ENCODE results near the gene FAM219A.
"Not testable (repeated sequence)": the region's sequence is repeated elsewhere in the genome, so short reads cannot be mapped to it uniquely, and the experiment has no call there.

Gene FAM219A

DNA sequence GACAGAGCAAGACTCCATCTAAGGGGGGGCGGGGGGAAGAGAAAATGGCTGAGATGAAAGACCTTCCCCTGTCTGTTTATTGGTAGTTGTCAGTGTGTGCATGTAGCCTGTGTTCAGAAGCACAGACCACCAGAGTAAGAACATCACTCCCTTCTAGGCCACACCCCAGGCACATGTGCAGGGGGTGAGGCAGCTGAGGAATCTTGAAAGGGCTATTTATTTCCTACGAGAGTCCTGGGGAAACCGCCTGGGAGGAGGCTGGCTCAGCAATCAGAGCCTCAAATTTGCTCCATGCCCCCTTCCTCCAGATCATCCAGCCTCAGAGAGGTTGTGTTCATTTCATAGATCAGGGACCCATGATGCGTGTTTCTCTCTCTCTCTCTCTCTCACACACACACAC is 88.7 kb downstream of the FAM219A start:
- no peak overlapping the region for H3K4me3 ChIP-seq (ENCODE audit: extremely low read depth, insufficient read depth, low read length, poor library complexity, severe bottlenecking)
- H3K27ac ChIP-seq (ENCODE audit: low read depth, low read length, severe bottlenecking), result no peak overlapping the region
- peaks cover 14% of the 10 kb centered on the region for H3K36me3 ChIP-seq (ENCODE audit: control insufficient read depth, insufficient read depth, low read length)
- H3K9me3 ChIP-seq (ENCODE audit: control insufficient read depth, low read length), result no peaks in the 10 kb centered on the region
- WGBS, 2 experiments (ENCODE audit: insufficient coverage in 2 of 2), result 87 to 90% methylated on average over 3 of the region's 4 CpGs
- no peaks in the 10 kb centered on the region for H3K4me1 ChIP-seq (ENCODE audit: control insufficient read depth, insufficient read depth, low read length, poor library complexity, severe bottlenecking)

DNA sequence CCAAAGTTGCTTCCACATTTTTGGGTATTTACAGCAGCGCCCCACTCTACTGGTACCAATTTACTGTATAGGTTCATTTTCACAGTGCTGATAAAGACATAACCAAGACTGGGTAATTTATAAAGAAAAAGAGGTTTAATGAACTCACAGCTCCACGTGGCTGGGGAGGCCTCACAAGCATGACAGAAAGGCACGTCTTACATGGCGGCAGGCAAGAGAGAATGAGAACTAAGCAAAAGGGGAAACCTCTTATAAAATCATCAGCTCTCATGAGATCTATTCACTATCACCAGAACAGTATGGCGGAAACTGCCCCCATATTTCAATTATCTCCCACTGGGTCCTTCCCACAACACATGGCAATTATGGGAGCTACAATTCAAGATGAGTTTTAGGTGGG is 89.6 kb downstream of the FAM219A start:
- not testable (repeated sequence) for H3K4me3 ChIP-seq (ENCODE audit: extremely low read depth, insufficient read depth, low read length, poor library complexity, severe bottlenecking); H3K27ac ChIP-seq (ENCODE audit: low read depth, low read length, severe bottlenecking); H3K4me1 ChIP-seq (ENCODE audit: control insufficient read depth, insufficient read depth, low read length, poor library complexity, severe bottlenecking); H3K9me3 ChIP-seq (ENCODE audit: control insufficient read depth, low read length)
- H3K36me3 ChIP-seq (ENCODE audit: control insufficient read depth, insufficient read depth, low read length), result peaks cover 14% of the 10 kb centered on the region
- 93 to 100% methylated on average over 1 to 3 of the region's 5 CpGs for WGBS, 2 experiments (ENCODE audit: insufficient coverage in 2 of 2)

DNA sequence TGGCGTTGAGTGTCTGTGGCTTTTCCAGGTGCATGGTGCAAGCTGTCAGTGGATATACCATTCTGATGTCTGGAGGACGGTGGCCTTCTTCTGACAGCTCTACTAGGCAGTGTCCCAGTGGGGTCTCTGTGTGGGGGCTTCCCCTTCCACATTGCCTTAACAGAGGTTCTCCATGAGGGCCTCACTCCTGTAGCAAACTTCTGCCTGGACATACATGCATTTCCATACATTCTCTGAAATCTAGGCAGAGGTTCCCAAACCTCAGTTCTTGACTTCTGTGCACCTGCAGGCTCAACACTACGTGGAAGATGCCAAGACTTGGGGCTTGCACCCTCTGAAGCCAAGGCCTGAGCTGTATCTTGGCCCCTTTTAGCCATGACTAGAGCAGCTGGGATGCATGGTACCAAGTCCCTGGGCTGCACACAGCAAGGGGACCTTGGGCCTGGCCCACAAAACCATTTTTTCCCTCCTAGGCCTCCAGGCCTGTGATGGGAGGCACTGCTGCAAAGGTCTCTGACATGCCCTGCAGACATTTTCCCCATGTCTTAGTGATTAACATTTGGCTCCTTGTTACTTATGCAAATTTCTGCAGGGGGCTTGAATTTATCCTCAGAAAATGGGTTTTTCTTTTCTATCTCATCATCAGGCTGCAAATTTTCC is 90.5 kb downstream of the FAM219A start:
- H3K27ac ChIP-seq (ENCODE audit: low read depth, low read length, severe bottlenecking); H3K9me3 ChIP-seq (ENCODE audit: control insufficient read depth, low read length); H3K4me3 ChIP-seq (ENCODE audit: extremely low read depth, insufficient read depth, low read length, poor library complexity, severe bottlenecking); H3K4me1 ChIP-seq (ENCODE audit: control insufficient read depth, insufficient read depth, low read length, poor library complexity, severe bottlenecking): not testable (repeated sequence)
- 90 to 100% methylated on average over 3 of the region's 3 CpGs for WGBS, 2 experiments (ENCODE audit: insufficient coverage in 2 of 2)
- peaks cover 14% of the 10 kb centered on the region for H3K36me3 ChIP-seq (ENCODE audit: control insufficient read depth, insufficient read depth, low read length)

DNA sequence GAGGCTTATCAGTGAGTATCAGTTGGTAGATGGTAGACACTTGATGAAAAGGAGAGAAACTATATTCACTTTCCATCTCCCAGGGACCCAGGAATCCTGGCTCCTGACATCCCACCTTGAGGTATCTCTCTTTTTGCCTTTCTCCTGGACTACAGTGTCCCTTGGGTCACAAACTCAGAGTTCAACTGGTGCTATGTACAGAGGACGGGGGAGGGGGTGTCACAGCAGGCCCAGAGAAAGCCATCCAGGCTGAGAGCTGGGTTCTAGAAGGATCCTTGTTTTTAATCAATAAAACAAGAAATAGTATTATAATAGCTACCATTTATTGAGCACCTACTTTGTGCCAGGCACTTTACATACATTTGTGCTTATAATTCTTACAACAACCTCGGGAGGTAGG is 92.0 kb downstream of the FAM219A start:
- WGBS, 2 experiments (ENCODE audit: insufficient coverage in 2 of 2), result no CpG with 5 or more reads among the region's 2 CpGs
- H3K27ac ChIP-seq (ENCODE audit: low read depth, low read length, severe bottlenecking), result no peak overlapping the region
- H3K4me1 ChIP-seq (ENCODE audit: control insufficient read depth, insufficient read depth, low read length, poor library complexity, severe bottlenecking), result peaks cover 7% of the 10 kb centered on the region
- no peaks in the 10 kb centered on the region for H3K9me3 ChIP-seq (ENCODE audit: control insufficient read depth, low read length)
- no peak overlapping the region for H3K4me3 ChIP-seq (ENCODE audit: extremely low read depth, insufficient read depth, low read length, poor library complexity, severe bottlenecking)
- peaks cover 4% of the 10 kb centered on the region for H3K36me3 ChIP-seq (ENCODE audit: control insufficient read depth, insufficient read depth, low read length)

DNA sequence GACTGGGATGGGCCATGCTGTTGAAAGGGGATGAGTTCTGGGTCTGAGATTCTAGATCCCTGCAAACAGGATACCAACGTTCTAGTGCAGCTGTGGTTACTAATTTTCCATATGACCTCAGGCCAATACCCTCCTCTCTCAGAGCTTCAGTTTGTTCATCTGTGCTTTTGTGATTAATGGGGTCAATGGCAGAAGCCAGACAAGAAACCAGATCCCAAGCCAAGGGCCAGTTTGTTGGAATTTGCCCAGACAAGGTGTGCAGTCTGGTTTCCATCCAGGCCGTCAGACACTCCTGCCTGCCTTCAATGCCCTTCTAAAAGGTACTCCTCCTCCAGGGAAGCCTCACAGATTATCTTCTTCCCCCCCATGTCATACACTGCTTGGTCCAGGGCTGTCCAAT is 93.1 kb downstream of the FAM219A start:
- Histone ChIP-seq H3K36me3 (ENCODE audit: control insufficient read depth, insufficient read depth, low read length) (no peaks in the 10 kb centered on the region), H3K9me3 (ENCODE audit: control insufficient read depth, low read length) (no peaks in the 10 kb centered on the region), H3K4me1 (ENCODE audit: control insufficient read depth, insufficient read depth, low read length, poor library complexity, severe bottlenecking) (peaks cover 7% of the 10 kb centered on the region), H3K4me3 (ENCODE audit: extremely low read depth, insufficient read depth, low read length, poor library complexity, severe bottlenecking) (no peak overlapping the region), H3K27ac (ENCODE audit: low read depth, low read length, severe bottlenecking) (no peak overlapping the region)
- 86 to 100% methylated on average over 1 of the region's 2 CpGs for WGBS, 2 experiments (ENCODE audit: insufficient coverage in 2 of 2)

DNA sequence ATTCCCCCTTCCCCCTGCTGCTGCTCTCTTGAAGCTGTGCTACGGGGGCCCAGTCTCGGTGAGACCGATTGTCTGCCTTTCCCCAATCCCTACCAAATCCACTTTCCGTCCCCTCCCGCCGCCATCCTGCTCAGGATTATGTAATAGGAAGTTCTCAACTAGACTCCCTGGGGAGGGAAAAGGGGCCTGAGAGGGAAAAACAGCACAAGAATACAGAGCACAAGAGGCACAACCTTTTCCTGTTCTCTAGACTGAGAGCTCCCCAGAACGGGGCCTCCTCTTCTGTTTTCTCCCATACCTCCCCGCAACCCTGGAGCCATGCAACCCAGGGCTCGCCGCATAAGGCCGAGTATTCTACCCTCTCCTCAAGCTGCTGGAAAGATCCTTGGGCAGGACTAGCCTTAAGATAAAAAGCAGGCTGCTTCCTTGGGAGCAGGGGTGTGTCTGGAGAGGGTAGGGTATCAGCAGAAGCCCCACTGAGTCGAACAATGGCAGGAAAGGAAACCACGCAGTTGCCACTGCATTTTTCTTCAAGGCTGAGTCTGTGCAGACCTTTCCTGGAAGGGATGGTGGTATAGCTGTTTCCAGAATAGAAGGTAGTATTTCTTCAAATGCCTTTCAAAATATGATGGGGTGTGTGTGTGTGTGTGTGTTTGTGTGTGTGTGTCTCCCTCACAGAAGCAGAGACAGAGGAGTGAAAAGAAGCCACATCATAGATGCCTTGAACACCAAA is 94.6 kb downstream of the FAM219A start:
- peaks cover 7% of the 10 kb centered on the region for H3K4me1 ChIP-seq (ENCODE audit: control insufficient read depth, insufficient read depth, low read length, poor library complexity, severe bottlenecking)
- H3K9me3 ChIP-seq (ENCODE audit: control insufficient read depth, low read length), result no peaks in the 10 kb centered on the region
- H3K4me3 ChIP-seq (ENCODE audit: extremely low read depth, insufficient read depth, low read length, poor library complexity, severe bottlenecking), result no peak overlapping the region
- WGBS, 2 experiments (ENCODE audit: insufficient coverage in 2 of 2), result 7 to 26% methylated on average over 3 to 4 of the region's 13 CpGs
- no peaks in the 10 kb centered on the region for H3K36me3 ChIP-seq (ENCODE audit: control insufficient read depth, insufficient read depth, low read length)
- peak overlapping the region; percentile 74 for H3K27ac ChIP-seq (ENCODE audit: low read depth, low read length, severe bottlenecking)

DNA sequence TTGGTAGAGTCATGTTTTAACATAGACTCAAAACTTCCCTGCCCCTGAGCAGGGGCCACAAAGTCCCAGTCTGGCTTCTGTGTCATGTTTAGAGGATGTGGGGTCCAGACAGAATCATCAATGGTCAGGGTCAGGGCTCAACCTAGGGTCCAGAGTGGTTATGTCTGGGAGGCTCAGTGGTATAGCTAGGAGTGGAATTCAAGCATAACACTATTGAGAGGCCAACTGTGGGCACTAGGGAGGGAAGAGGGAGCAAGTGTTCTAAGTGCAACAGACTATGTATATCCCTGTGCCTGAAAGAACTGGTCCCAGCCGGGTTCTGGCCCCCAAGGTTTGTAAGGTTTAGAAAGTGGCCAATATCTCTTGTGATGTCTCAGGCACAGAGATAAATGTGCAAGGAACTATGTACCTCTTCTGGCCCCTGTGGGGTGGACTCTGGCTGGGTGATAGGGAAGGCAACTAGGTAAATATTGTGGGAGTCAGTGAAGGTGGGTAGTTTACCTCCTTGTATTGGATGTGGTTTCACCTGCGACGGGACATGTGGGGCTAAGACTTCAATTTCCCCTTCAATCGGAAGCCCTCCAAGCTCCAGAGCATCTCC is 95.7 kb downstream of the FAM219A start:
- H3K4me3 ChIP-seq (ENCODE audit: extremely low read depth, insufficient read depth, low read length, poor library complexity, severe bottlenecking), result no peak overlapping the region
- no peaks in the 10 kb centered on the region for H3K36me3 ChIP-seq (ENCODE audit: control insufficient read depth, insufficient read depth, low read length)
- H3K4me1 ChIP-seq (ENCODE audit: control insufficient read depth, insufficient read depth, low read length, poor library complexity, severe bottlenecking), result peaks cover 7% of the 10 kb centered on the region
- 85 to 92% methylated on average over 2 of the region's 4 CpGs for WGBS, 2 experiments (ENCODE audit: insufficient coverage in 2 of 2)
- no peaks in the 10 kb centered on the region for H3K9me3 ChIP-seq (ENCODE audit: control insufficient read depth, low read length)
- H3K27ac ChIP-seq (ENCODE audit: low read depth, low read length, severe bottlenecking), result no peak overlapping the region

DNA sequence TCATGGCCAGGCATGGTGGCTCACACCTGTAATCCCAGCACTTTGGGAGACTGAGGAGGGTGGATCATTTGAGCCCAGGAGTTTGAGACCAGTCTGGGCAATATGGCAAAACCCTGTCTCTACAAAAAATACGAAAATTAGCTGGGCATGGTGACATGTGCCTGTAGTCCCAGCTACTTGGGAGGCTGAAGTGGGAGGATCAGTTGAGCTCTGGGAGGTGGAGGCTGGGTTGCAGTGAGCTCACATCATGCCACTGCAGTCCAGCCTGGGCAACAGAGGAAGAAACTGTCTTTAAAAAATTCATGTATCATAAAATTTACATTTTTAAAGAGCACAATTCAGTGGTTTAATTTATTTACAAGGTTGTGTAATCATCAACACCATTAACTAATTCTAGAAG is 105.4 kb downstream of the FAM219A start:
- H3K4me1 ChIP-seq (ENCODE audit: control insufficient read depth, insufficient read depth, low read length, poor library complexity, severe bottlenecking); H3K27ac ChIP-seq (ENCODE audit: low read depth, low read length, severe bottlenecking); H3K9me3 ChIP-seq (ENCODE audit: control insufficient read depth, low read length); H3K36me3 ChIP-seq (ENCODE audit: control insufficient read depth, insufficient read depth, low read length); H3K4me3 ChIP-seq (ENCODE audit: extremely low read depth, insufficient read depth, low read length, poor library complexity, severe bottlenecking): not testable (repeated sequence)
- 83% methylated on average over 1 of the region's 1 CpG; no CpG with 5 or more reads in 1 of the 2 experiments for WGBS, 2 experiments (ENCODE audit: insufficient coverage in 2 of 2)

DNA sequence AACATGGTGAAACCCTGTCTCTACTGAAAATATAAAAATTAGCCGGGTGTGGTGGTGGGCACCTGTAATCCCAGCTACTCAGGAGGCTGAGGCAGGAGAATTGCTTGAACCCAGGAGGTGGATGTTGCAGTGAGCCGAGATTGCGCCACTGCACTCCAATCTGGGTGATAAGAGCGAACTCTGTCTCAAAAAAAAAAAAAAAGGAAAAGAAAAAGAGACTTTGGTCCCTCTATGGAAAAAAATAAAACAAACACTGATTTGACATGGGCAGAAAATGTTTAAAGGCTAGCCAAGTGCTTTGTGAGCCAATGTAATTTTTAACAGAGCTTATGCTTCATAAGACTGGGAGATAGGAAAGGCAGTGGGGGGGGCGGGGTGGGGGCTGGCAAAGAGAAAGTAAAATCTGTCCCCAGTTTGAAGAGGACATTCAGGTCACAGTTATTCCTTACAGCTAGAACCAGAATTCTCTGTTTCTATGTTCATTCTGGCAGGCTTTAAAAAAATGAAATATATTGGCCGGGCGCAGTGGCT is 106.2 kb downstream of the FAM219A start:
- WGBS, 2 experiments (ENCODE audit: insufficient coverage in 2 of 2), result 85 to 87% methylated on average over 4 to 7 of the region's 7 CpGs
- not testable (repeated sequence) for H3K9me3 ChIP-seq (ENCODE audit: control insufficient read depth, low read length); H3K4me3 ChIP-seq (ENCODE audit: extremely low read depth, insufficient read depth, low read length, poor library complexity, severe bottlenecking); H3K36me3 ChIP-seq (ENCODE audit: control insufficient read depth, insufficient read depth, low read length); H3K4me1 ChIP-seq (ENCODE audit: control insufficient read depth, insufficient read depth, low read length, poor library complexity, severe bottlenecking); H3K27ac ChIP-seq (ENCODE audit: low read depth, low read length, severe bottlenecking)

DNA sequence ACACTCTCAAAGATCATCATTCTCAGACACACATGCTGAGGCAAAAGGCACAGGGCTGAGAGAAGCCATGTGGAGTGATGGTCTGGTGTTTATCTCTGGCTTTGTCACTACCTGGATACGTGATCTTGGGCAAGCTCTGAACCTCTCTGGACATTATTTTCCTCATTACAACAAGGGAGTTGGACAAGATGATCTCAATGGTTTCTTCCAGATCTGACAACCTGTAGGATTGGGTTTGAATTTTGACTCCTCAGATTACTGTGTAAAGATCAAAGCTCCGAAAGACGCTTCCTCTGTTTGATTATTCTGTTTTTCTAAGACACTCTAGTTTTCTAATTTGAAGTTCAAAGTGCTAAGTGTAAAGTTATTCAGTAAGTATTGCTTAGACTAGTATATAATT is 109.0 kb downstream of the FAM219A start:
- no peaks in the 10 kb centered on the region for H3K9me3 ChIP-seq (ENCODE audit: control insufficient read depth, low read length)
- H3K4me1 ChIP-seq (ENCODE audit: control insufficient read depth, insufficient read depth, low read length, poor library complexity, severe bottlenecking), result no peaks in the 10 kb centered on the region
- H3K36me3 ChIP-seq (ENCODE audit: control insufficient read depth, insufficient read depth, low read length), result peaks cover 3% of the 10 kb centered on the region
- no peak overlapping the region for H3K4me3 ChIP-seq (ENCODE audit: extremely low read depth, insufficient read depth, low read length, poor library complexity, severe bottlenecking)
- WGBS, 2 experiments (ENCODE audit: insufficient coverage in 2 of 2), result 80 to 100% methylated on average over 2 to 3 of the region's 3 CpGs
- H3K27ac ChIP-seq (ENCODE audit: low read depth, low read length, severe bottlenecking), result no peak overlapping the region

All from mesodermal cell (in vitro differentiated cells).